Stimulated activated CD4-positive, alpha-beta T cell treated with anti-CD3 and anti-CD28 coated beads, TNF-alpha, amount 100 ng/mL, for 48 hours (primary cell): ENCODE results near the gene LRMDA.

Experiments used
- DNase-seq, 3 donors: peaks; one replicate each; pipeline ENCODE4 v3.0.0-alpha.2; 2020; ENCODE audit warnings: low read depth in 3 of 3

LRMDA gene

DNA sequence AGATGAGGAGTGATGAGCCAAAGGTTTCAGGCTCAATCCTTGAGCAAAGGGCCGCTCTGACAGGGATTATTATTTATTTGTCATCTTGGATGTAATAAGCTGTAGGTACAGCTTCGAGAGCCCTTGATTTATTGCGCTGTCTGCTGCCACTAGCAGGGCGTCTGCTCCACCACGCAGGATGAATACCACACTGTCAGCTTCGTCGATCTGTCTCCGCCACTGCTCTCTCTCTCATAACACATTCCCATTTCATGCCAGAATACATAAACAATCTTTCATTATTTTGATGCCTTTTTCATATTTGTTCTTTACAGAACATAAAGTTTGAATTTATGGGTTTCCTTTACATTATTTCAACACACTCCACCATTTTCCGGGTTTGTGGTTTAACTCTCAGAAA, 276.6 kb downstream of the LRMDA start:
- DNase-seq: no peak

DNA sequence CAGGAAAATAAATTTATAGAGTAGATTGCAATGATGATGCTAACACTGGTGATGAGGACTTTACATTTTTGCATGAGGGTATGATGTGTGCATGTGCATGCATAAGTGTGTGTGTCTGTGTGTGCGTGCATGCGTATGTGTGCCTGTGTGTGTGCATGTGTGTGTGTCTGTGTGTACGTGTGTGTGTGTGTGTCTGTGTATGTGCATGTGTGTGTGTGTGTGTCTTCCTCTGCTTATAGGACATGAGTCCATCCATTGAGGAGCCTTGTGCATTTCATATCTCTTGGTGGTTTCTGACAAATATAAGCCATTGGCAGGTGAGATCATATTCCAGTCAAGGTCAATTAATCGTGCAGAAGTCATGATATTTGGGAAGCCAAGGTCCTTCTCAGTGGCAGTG, 277.8 kb downstream of the LRMDA start:
- no peak for DNase-seq

DNA sequence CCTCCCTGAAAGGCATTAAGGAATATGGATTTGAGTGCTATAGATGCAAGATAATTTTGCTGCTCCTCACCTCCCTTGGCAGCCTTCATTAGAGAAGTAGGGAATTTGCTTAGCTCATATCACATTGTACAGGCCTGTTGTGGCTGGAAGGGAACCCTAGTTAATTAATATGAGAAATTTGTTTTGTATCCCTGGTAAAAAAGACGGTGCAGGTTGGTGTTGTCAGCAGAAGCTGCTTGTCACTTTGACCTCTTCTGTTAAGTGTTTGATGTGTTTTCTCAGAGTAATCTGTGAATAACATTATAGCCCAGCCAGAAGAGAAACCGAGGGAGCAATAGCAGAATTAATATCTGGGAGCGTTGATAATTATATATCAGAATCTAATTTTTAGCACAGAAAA, 278.4 kb downstream of the LRMDA start:
- DNase-seq: no peak

DNA sequence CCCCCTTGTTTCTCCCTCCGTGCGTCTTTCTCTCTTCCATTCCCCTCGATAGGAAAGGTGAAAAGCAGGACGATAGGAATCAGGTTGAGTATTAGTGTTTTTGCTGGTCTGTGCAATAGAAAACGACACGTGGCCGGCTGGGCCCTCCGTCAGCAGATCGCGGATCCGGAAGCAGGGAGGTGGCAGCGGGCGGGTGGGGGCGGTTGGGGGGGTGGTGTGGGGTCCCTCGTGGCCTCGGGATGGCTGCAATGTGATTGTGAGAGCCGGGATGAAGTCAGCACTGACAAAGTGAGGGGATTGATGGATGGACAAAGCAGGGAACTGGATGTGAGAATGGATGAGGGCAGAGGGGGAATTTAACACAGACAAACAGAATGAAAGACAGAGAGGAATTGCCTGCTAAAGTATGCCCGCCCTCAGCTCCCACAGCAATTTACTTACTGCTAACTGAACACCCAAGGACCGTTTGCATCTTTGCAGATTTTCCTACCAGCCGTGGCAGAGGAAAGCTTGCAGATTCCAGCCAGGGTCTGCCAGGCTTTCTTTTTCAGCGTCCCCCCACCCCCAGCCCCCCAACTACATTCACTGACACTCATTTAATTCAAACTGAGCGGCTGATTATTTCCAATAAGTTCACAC, 280.9 kb downstream of the LRMDA start:
- no peak for DNase-seq

DNA sequence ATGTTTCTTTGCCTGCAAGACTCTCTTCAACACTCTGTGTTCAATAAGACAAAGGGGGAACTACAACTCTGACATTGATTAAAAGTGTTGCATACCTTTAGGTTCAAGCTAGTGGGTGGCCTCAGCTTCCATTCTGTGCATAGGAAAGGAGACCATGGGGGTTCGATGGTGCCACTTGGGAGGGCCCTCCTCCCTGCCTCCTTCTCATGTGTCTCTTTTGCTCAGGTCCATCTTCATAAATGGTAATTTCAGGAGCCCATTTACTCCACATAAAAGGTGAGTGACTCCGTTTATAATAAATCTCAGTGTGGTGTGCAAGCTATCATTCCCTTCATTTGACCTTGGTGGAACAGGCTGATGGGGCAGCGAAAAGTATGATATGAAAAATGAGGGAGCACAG, 285.1 kb downstream of the LRMDA start:
- DNase-seq: no peak

DNA sequence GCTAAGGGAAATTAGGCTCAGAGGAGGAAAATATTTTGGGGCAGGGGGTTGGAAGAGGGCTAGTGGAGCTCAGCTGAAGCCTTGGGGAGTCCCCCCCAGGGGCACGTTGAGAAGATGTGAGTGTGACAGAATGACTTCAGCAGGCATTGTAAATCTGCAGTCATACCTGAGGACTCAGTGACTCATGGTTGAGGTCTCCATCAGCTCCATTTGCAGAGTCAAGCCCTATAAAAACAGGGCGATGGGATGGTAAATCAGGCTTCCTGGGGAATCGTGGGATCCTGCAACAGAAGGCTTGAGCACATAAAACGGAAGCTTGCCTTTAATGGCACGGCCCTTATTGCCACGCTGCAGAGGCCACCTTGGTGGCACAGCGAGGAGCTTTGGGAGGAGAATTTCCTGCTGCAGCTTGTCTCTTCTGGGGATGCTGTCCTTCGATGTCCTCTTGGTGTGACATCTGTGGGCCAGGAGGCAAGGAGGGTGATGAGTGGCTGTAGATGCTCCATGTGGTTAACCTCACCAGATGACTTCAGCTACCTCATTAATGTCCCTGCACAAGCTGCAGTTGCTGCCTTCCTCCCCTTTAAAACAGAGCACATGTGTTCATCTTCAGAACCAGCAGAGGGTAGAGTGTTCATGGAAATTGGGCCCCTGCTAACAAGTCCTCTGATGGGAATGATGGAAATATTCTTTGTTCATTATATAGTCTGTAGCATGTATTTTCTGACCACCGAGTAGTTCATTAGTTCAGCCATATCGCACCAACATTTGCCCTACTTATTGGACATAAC, 285.9 kb downstream of the LRMDA start:
- no peak for DNase-seq

DNA sequence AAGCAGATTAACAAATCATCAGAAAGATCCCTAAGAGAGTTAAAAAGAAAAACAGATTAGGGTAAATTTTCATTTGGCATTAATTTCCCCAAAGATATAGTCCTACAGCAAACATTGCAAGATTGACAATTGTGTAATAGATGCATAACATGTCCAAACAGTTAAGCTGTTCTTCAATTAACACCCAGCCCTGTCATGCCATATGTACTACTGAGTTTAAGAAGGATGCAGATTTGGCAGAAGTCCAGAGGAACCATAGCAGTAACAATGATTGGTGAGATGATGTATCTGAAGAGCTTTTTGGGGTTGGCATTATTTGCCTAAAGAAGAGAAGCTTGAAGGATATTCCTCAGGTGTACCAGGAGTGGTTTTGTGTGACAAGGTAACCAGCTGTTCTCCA, 287.6 kb downstream of the LRMDA start:
- DNase-seq: no peak

DNA sequence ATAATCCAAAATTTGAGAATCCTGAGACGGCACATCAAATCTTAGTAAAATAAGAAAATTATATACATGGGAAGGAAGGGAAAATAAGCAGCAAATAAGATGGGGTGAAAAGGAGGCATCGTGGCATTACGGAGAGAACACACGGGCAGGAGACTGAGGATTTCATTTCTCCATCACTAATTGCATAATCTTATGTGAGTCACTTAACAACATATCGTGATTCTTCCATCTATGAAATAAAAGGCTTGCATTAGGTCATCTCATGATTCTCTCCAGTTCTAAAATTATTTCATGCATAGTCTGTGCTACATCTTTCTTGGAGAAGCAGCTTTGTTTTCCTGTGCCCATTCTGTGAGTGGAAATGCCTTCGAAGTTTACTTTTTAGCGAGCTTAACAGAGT, 288.7 kb downstream of the LRMDA start:
- no peak for DNase-seq

DNA sequence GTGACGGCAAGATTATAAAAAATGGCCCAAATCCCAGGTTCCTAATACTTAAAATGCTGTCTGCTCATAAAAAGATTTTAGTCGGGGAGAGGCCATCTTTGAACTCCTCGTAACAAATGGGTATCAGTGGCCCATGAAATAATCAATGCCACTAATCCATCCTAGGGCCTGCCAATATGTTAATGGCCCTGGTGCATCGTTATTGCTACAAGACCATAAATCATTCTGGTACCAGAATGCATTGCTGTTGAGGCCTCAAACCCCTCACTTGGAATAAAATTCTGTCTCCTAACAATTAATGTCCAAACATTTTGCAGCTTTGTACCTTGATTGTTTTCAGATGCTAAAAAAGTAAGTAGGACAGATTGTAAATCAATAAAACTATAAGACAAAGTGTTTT, 290.6 kb downstream of the LRMDA start:
- no peak for DNase-seq

DNA sequence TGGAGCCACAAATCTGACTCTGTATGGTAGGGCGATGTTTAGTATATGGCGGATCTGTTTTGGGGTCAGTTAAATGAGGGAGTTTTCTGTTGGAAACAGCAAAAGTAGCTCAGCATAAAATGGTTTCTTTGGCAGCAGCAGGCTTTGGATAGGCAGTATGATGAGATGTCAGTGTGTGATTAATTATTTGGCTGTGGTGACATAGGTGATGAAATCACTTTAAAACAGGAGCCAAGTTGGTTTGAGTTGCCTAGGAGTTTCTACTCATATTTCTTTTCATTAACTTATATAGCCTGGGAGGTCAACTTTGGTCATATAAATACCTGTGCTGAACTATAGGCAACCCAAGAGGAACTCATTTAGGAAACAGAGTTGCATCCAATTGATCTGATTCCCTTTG, 291.2 kb downstream of the LRMDA start:
- no peak for DNase-seq

DNA sequence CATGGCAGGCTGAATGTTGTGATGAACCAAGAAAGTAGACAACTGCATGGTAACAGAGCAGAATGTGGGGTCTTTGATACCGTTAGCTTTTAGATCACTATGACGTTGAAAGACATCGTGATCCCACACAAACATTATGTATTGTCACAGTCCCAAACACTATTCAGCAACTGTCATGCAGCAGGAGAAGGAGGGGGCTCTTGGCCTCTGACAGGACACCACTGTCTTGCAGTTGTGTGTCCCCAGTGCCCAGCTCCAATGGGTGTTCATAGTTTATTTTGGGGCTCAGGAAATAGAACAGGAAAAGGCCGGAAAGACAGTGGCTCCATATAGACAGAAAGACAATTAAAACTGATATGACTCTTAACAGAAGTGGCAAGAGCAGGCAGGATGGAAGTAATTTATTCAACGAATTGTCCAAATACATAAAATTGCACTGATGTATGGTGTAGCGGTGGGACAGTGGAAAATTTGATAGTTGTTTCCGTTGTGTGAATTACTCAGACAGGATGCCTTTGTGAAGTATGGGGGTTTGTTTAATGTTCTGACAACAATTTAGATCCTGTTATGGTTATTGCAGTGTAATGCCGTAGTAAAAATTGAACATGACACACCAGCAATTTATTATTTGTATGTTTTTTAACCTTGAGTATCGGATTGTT, 292.0 kb downstream of the LRMDA start:
- no peak for DNase-seq

DNA sequence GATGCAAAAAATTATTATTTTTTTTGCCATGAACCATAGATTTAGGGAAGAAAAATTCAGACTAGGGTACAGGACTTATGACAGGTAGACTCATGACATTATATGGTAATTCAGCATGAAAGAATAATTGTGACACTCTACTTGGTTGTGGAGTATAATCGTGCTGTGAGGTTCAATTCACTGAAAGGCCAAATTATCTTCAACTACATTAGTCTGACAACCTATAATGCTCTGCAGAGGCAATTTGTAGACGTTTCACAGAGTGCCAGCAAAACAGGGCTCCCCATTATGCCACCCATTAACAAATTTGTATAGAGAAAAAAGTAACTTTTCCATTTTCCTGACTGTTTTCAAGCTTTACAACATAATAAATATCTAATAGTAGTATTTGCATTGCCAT, 292.6 kb downstream of the LRMDA start:
- DNase-seq: no peak

DNA sequence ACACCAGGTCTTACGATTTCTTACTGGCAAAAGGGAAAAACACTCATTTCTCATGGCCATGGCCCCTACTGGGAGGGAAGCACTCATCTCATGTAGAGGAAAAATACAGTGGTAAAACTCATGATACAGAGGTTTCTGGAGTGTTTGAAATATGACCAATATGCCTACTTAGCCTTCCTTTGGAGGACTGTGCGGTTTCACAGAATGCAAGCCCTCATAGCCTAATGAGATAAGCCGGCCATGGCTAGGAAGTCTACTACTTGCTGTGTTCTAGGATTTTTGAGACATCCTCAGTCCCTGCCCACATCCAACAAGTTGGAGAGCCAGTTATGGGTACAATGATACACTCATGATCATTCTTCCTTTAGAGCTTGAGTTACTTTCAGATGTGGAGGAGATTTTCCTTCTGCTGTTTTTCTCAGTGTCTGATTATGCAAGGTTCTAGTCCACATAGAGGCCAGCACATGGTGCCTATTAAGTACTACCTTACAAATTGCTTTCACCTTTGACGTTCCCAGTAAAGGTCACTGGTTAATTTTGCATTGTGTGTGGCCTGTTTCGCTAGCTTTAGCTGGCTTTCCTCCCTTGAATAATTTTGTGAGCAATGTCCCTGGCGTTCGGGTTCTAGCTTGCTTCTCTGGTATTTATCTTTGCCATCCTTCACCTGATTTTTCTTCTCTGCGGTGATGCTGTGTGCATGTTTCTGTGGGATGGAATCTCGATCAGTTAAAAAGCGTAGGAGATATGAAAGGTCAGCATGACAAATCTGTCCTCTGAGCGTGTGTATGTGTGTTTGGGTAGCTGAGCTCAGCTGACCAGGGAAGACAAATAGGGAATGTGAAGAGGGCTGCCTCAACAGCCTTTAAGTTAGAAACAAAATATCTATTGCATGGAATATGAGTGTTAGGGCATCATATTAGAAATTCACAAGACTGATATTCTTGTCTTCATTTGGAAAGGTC, 295.4 kb downstream of the LRMDA start:
- DNase-seq: no peak

DNA sequence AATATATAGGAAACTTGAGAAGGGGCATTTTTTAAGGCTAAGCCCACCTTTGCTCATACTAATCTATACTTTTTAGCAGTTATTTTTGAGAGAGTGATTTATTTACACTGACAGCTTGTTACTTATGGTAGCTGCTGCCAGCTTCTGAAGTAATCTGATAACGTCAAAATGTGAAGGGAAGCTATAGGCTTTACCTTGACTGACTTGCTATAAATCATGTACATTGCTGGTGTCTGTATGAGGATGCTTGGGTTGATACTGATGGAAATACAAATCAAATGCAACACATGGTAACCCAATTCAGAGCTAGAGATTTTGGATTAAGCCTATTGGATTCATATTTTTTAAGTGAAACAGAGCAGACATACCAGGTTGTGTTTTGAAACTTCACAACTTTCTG, 299.4 kb downstream of the LRMDA start:
- DNase-seq: no peak

DNA sequence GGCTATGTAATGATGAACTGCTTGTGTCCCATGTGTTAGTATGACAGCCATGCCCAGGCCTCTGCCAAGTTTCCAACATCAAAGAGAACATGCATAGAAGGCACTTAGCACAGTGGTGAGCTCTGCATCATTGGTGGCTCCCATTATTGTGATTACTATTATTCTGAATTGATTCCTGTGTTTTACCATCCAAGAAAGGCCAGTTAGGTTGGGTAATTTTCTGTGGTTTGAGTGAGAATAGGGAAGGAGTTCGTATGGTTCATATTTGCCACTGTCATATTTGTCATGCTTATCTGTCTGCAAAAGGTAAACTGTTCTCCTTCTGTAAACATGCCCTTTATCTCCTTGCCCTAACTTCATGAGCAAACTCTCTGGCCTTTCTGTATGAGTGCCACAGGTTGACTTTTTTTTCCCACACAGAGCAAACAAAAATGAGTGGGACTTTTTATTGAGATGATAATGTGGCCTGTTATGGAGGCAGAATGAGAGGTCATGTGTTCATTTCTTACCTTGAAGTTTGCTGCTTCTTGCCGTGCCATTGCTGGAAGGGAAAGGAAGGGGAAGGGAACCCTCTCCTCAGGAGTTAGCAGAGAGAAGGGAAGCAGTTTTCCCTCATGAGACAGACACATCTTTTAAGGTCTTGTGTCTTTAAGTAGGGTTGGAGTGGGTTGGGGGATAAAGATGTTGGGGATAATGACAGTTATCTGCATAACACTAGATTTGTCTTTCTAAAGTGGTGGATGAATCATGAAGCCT, 301.9 kb downstream of the LRMDA start:
- no peak for DNase-seq

DNA sequence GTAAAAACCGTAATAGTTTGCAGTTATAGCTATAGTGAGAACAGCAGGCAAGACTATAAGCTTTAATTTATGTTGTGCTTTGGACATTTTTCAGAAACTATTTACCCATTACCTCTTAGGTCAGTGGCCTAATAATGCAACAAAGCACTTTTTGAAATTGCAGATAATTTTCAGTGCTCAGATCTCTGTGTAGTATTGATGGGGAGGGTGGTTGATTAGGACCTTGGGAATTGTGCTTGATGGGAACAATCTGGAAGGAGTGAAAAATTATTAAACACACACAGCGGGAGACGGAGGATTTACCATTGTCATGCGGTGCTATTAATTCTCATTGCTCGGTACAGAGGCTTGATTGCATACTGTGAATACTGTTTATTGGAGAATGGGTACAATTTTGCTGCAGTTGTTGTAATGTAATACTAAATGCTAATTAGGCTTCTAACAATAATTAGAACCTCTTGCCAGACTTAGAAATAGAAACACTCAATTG, 304.8 kb downstream of the LRMDA start:
- no peak for DNase-seq

DNA sequence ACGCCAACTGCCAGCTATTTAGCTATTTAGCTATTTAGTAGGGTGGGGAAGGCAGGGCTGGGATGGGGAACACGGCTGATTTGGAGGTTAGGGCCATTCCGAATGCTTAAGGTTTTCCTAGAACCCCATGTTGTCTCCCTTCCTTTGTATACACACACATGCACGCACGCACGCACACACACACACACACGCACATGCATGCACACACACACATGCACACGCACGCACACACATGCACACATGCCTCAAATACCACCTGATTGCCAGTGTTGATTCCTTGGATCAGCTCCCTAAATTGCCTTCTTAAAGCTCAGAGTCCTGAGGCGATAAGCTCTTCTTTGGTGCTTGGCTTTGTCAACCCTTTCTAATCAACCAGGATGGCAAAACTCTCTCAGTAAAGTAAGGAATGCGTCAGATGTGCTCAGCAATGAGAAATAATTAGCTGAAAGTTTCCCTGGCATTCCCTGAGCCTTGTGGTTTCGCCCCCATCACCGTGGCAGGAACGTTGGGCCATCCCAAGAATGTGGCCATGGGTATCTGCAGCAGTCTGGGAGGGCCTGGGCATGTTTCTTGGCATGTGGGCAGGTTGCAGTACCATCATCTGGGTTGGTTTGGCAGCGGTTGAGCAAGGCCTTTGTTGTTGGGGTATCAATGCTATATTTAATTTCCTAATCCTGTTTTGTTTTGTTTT, 305.6 kb downstream of the LRMDA start:
- DNase-seq: no peak

DNA sequence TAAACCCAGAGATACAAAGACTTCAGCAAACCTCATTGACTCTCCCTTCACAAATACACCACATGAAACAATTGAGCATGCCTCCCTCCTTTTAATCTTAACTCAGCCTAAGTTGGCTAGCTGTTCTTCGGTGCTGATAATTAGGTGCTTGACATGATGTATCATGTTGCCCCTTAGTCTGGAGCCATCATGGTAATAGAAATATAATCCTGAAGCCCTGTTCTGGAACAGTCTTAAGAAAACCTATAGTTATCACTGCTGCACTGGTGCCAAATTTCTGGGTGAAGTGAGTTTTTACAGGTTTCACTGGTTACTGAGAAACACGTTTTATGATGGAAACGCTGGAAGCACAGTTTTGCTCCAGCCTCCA, 306.1 kb downstream of the LRMDA start:
- no peak for DNase-seq

DNA sequence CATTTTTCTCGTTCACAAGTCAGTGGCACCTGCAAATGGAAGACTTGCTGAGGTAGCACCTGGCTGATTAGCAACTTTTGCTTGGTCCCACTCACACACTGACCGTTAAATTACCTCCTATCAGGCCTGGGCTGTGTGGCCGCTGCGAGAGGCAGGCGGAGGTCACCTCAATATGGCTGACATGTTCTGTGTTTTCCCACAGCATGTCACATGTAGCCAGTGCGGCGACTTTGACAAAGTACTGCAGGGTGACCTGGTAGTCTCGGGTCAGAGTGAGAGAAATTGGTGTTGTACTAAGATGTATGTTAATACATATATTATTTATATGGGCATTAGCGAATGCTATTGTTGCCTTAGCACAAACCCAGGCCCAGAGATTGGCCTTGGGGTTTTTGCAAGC, 307.5 kb downstream of the LRMDA start:
- no peak for DNase-seq

DNA sequence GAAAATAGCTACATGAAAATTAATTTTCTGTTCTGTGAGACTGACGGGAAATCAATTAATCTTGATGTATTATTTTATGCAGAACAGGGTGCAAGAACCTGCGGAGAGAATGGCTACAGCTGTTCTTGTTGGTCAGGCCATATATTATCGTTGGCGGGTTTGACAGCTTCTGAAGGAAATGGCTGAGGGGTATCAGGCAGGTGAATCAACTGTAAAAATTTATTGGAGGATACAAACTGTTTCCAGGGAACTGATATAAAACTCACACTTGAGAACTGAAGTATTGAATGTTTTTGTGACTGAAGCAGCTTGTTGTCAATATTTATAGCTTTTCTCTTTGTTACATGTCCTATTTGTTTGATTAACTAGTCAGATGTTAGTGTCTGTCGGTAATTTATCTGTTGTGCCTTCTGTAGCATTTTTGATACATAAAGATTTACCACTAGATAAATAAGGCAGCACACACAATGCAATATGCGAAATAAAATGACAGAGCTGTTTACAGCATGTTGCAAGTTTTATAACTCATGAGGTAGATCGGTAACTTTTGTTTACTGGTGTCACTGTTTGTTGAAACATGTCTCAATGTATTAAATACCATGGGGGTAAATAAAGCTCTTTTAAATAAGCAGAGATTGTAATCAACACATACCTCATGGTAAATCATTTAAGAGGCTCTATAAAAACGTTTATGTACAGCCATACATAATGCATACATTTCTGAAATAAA, 308.2 kb downstream of the LRMDA start:
- no peak for DNase-seq
